Transverse colon (tissue), 3 donors: ENCODE data around the gene SLC24A4.

Experiments
- CTCF ChIP-seq, 5 experiments: fragments of 200-600 bp in 3 of 5; fragments of 450-650 bp in 2 of 5; sonication (generic) in 3 of 5; IDR thresholded peaks; 1 replicate in 2 of 5; 2 replicates in 3 of 5; pipeline ENCODE4 v1.5.1; 2016 to 2017; ENCODE audit warnings: antibody characterized with exemption in 5 of 5, inconsistent platforms in 3 of 5, mild to moderate bottlenecking in 2 of 5, moderate library complexity in 1 of 5
- POLR2A ChIP-seq: fragments of 450-650 bp; IDR thresholded peaks from one replicate; pipeline ENCODE4 v1.6.1; 2016; ENCODE audit warnings: antibody characterized with exemption, mild to moderate bottlenecking, moderate library complexity

GRCh38 chr14:92340071-92340470 lies 17.1 kb downstream of the SLC24A4 start:
- TF ChIP-seq CTCF (IDR thresholded peaks at IDR 0.05) = no peak
- TF ChIP-seq POLR2A = no peak
